Heart left ventricle (tissue), 13 donors: Measurements from ENCODE around the gene CDT1.

ENCODE experiments used
- POLR2A ChIP-seq, 2 donors: fragments of 450-650 bp; IDR thresholded peaks; one replicate each; pipeline ENCODE4 v1.6.1; 2017; ENCODE audit warnings: antibody characterized with exemption in 2 of 2, mild to moderate bottlenecking in 2 of 2, moderate library complexity in 2 of 2
- TF ChIP-seq, protein P1 (sequence below), 12 donors: fragments of 200-600 bp; sonication (generic) in 4 of 12; IDR thresholded peaks; one replicate each; pipeline versions ENCODE4 v1.5.0 to v1.8.0; 2018 to 2022; ENCODE audit warnings: antibody characterized with exemption in 12 of 12, mild to moderate bottlenecking in 5 of 12
- donor health status: ischemic (EF 13 %, LVEDD 7.1; RV severe dilation, severe dysfunction).
- donor health status: DM: no; HTN: yes; CAD: no.
- donor health status: DM: no; HTN: no; CAD: no.
- donor health status: ischemic (EF 25% LVEDD 6.9; RV normal size, moderate dysfunction).
- donor health status: ischemic (EF 25% LVEDD 5.7; RV mildly dilated, moderate dysfunction).
- donor health status: ischemic (EF 35%, LVEDD 5.7; RV mildly dilated, moderate dysfunction).
- donor health status: nonischemic (EF 11% LVEDD 7.7; RV severe dilation, severe dysfunction).
- donor health status: DM: yes; HTN: yes; CAD: no.
- donor health status: PGD.
- donor health status: ischemic (EF 29% LVEDD 5.4; RV normal size, mild dysfunction).
- donor health status: nonischemic (EF 23%, LVEDD 6.1; RV moderate dilation, normal function).

DNA sequence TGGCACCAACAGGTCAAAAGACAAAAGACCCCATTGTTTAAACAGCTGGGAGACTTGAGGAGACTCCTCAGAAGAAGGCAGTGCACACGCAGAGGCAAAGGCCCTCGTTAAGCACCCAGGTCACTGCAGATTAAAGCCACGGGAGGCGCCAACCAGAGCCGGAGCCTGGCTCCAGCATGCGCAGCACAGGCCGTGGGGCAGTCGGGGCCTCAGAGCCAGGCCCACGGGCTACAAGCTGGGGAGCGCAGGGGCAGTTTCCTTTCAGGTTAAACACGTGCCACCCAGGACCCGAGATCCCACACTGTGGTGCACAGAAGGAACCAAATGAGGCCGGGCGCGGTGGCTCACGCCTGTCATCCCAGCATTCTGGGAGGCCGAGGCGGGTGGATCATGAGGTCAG is 27.8 kb upstream of the CDT1 start:
- TF ChIP-seq, protein P1, sequence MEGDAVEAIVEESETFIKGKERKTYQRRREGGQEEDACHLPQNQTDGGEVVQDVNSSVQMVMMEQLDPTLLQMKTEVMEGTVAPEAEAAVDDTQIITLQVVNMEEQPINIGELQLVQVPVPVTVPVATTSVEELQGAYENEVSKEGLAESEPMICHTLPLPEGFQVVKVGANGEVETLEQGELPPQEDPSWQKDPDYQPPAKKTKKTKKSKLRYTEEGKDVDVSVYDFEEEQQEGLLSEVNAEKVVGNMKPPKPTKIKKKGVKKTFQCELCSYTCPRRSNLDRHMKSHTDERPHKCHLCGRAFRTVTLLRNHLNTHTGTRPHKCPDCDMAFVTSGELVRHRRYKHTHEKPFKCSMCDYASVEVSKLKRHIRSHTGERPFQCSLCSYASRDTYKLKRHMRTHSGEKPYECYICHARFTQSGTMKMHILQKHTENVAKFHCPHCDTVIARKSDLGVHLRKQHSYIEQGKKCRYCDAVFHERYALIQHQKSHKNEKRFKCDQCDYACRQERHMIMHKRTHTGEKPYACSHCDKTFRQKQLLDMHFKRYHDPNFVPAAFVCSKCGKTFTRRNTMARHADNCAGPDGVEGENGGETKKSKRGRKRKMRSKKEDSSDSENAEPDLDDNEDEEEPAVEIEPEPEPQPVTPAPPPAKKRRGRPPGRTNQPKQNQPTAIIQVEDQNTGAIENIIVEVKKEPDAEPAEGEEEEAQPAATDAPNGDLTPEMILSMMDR (IDR thresholded peaks at IDR 0.05), result no peak
- TF ChIP-seq POLR2A (IDR thresholded peaks at IDR 0.05), result no peak
